ENCODE results near the gene TADA2B. TPM values are rescaled to one million over a fixed set of nuclear protein-coding genes. Genes with fewer than 3 reads are reported as not detected.

Gene TADA2B
- total and polyA plus RNA-seq, 4 experiments from 2014 or later, result 2.8 to 49.0 (median 25.5) TPM

DNA sequence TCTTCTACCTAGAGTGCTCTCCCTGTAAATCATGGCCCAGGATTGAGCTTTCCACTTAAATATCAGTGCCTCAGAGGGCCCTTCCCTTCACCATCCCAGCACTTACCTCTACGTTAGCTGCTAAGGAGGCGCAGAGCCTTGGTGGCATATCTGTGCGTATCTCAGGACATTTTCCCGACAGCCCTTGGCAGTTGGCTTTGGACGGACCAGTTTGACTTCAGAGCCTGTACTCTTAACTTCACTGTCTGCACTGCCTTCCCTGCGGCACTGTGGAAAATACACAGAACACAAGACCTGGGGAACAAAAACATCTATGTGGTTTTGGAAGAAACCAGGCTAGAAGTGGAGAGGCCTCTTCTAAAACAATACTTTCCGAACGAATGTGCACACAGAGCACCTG lies 2.4 kb downstream of the TADA2B start:
- DNase-seq, result no peak
- H3K4me3 Mint-ChIP-seq, result peak overlapping the region; percentile 88 to 95 (median 93)
- intact Hi-C loops (cut with micrococcal nuclease), result no loop called here
- no peaks in the 10 kb centered on the region for H3K36me3 ChIP-seq (ENCODE audit: insufficient read depth, low read length)
- H3K9me3 Mint-ChIP-seq, result peaks cover 0 to 5% (median 0%) of the 10 kb centered on the region in 8 donors
- no peaks in the 10 kb centered on the region for H3K27me3 Mint-ChIP-seq
- H3K36me3 Mint-ChIP-seq, result peaks cover 4 to 35% of the 10 kb centered on the region in 2 donors
- no peaks in the 10 kb centered on the region for H3K9me3 ChIP-seq (ENCODE audit: control insufficient read depth in 1 of 2, low read length in 2 of 2)
- no peaks in the 10 kb centered on the region for H3K27me3 ChIP-seq (ENCODE audit: insufficient read depth, low read length)
- POLR2A ChIA-PET (ENCODE audit: partially characterized antibody), result interaction anchor here (1.0 to 8.7 kb wide), 5 partner anchors 22 to 336 kb away, joined by 3 to 231 read pairs (median 26); partner anchors contain the start of genes GRPEL1, MRFAP1L1 and TBC1D14
- peaks cover 38 to 72% (median 56%) of the 10 kb centered on the region in 4 donors for H3K4me1 Mint-ChIP-seq
- peak overlapping the region; percentile 11 to 83 for H3K4me3 ChIP-seq (ENCODE audit: low read length in 2 of 2)
- H3K27ac Mint-ChIP-seq, result peak overlapping the region in 6 of 7 donors; percentile 67 to 87 (median 76)
- CTCF ChIA-PET (ENCODE audit: partially characterized antibody), result interaction anchor here (0.9 to 11.8 kb wide), 4 partner anchors 10 to 57 kb away, joined by 3 to 204 read pairs (median 14); partner anchors contain the start of gene GRPEL1
- H3K4me1 ChIP-seq (ENCODE audit: insufficient read depth, low read length), result peaks cover 53% of the 10 kb centered on the region
- H3K27ac ChIP-seq (ENCODE audit: low read depth, low read length), result no peak overlapping the region

DNA sequence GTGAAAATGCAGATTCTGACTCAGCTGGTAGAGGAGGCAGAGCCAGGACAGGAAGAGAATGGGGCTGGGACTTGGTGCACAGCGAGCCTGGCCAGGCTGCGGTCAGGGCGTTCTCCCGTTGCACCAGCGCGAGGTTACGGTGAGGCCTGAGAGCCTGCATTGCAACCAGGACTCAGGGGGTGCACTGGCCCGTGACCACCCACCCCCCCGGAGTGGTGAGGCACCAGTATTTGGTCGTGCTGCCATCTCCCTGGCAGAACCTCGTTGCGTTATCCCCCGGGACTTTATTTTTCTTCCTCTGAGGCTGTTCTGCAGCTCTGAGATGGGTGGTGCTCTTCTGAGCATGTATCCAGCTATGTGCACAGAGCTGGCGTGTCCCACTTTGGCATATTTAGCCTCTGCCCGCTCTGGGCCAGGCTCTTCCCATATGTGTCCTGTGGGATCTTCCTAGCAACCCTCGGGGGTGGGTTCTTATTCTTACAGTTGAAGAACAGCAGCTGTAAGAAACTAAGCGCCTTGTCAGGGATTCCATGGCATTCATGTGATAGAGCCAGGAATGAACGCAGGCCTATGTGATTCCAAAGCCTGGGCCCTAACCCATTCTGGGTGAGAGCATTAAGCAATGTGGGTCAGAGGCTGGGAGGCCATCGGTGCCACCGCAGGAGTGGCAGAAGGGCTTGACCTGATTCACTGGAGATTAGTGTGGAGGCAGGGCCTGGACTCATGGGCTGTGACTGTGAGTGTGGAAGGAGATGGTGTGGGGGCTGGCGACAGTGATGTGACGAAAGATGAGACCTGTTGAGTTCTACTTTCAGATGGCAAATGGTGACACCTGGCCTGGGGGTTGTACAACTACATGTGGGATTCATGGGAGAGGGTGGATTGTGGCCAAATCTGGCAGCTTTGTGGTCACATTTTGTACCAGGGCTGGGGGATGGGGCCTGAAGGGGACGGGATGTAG lies 3.1 kb downstream of the TADA2B start:
- H3K9me3 Mint-ChIP-seq, result peaks cover 0 to 5% (median 0%) of the 10 kb centered on the region in 8 donors
- intact Hi-C loops (cut with micrococcal nuclease), result no loop called here
- H3K36me3 ChIP-seq (ENCODE audit: insufficient read depth, low read length), result no peaks in the 10 kb centered on the region
- peak overlapping the region; percentile 88 to 95 (median 93) for H3K4me3 Mint-ChIP-seq
- ChIA-PET CTCF (ENCODE audit: partially characterized antibody) (interaction anchor here (0.9 to 11.8 kb wide), 3 partner anchors 14 to 56 kb away, joined by 3 to 204 read pairs (median 24); partner anchors contain the start of gene GRPEL1), POLR2A (ENCODE audit: partially characterized antibody) (interaction anchor here (3.8 to 8.7 kb wide), 3 partner anchors 21 to 137 kb away, joined by 26 to 231 read pairs (median 36); partner anchors contain the start of genes GRPEL1 and TBC1D14)
- H3K27me3 ChIP-seq (ENCODE audit: insufficient read depth, low read length), result no peaks in the 10 kb centered on the region
- no peaks in the 10 kb centered on the region for H3K9me3 ChIP-seq (ENCODE audit: control insufficient read depth in 1 of 2, low read length in 2 of 2)
- no peak for DNase-seq
- H3K4me1 ChIP-seq (ENCODE audit: insufficient read depth, low read length), result peaks cover 53% of the 10 kb centered on the region
- H3K27me3 Mint-ChIP-seq, result no peaks in the 10 kb centered on the region
- H3K36me3 Mint-ChIP-seq, result peaks cover 4 to 34% of the 10 kb centered on the region in 2 donors
- no peak overlapping the region for H3K27ac ChIP-seq (ENCODE audit: low read depth, low read length)
- H3K4me3 ChIP-seq (ENCODE audit: low read length in 2 of 2), result peak overlapping the region in 1 of 2 donors; percentile 11
- peak overlapping the region; percentile 25 to 87 (median 70) for H3K27ac Mint-ChIP-seq
- H3K4me1 Mint-ChIP-seq, result peaks cover 38 to 73% (median 57%) of the 10 kb centered on the region in 4 donors

DNA sequence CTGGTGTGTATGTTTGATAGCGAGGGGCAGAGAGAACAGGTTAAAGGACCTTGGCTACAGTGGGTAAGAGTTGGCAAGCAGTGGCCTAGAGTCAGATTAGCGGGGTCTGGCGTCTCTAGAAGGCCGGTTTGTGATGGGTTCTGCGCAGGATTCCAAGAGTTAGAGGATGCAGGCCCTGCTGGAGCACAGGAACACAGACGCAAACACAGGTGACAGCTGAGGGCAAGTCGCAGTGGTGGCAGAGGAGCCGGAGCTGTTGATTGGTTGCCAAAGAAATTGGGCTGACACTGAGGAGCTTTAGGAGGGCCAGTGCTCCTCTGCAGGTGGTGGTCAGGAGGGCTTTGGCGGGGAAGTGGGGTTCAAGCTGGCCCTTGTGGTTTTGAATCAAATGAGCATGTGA lies 3.8 kb downstream of the TADA2B start:
- intact Hi-C loops (cut with micrococcal nuclease), result no loop called here
- Histone ChIP-seq H3K27ac (ENCODE audit: low read depth, low read length) (no peak overlapping the region), H3K9me3 (ENCODE audit: control insufficient read depth in 1 of 2, low read length in 2 of 2) (no peaks in the 10 kb centered on the region), H3K27me3 (ENCODE audit: insufficient read depth, low read length) (no peaks in the 10 kb centered on the region), H3K4me3 (ENCODE audit: low read length in 2 of 2) (no peak overlapping the region), H3K36me3 (ENCODE audit: insufficient read depth, low read length) (no peaks in the 10 kb centered on the region), H3K4me1 (ENCODE audit: insufficient read depth, low read length) (peaks cover 53% of the 10 kb centered on the region)
- Mint-ChIP-seq H3K4me1 (peaks cover 35 to 75% (median 53%) of the 10 kb centered on the region in 4 donors), H3K27me3 (no peaks in the 10 kb centered on the region), H3K4me3 (peak overlapping the region in 7 of 8 donors; percentile 57 to 95 (median 75)), H3K27ac (peak overlapping the region in 6 of 7 donors; percentile 13 to 87 (median 64)), H3K9me3 (peaks cover 0 to 5% (median 0%) of the 10 kb centered on the region in 8 donors), H3K36me3 (peaks cover 4 to 34% of the 10 kb centered on the region in 2 donors)
- ChIA-PET CTCF (ENCODE audit: partially characterized antibody) (interaction anchor here (5.3 to 11.8 kb wide), 2 partner anchors 13 to 22 kb away, joined by 24 to 204 read pairs; partner anchors contain the start of gene GRPEL1), POLR2A (ENCODE audit: partially characterized antibody) (interaction anchor here (8.7 kb wide), 1 partner anchor 20 kb away, joined by 231 read pairs; the partner anchor contains the start of gene GRPEL1)
- DNase-seq, result no peak

DNA sequence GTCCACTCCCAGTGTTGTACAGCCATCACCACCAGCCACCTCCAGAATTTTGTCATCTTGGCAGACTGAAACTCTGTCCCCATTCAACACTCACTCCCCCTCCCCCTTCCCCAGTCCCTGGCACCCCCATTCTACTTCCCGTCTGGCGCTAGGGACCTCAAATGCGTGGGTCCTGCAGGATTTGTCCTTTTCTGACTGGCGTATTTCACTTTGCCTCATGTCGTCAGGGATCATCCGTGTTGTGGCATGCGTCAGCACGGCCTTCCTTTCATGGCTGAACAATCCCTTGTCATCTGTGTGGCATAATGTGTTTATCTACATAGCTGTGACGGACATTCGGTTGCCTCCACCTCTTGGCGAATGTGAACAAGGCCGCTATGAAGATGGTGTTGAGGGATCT lies 5.5 kb downstream of the TADA2B start:
- Mint-ChIP-seq H3K4me1 (peaks cover 41 to 87% (median 57%) of the 10 kb centered on the region in 4 donors), H3K9me3 (peaks cover 0 to 5% (median 0%) of the 10 kb centered on the region in 8 donors), H3K4me3 (peak overlapping the region in 3 of 8 donors; percentile 43 to 77 (median 69)), H3K36me3 (peaks cover 4 to 35% of the 10 kb centered on the region in 2 donors), H3K27ac (peak overlapping the region in 5 of 7 donors; percentile 46 to 84 (median 63)), H3K27me3 (no peaks in the 10 kb centered on the region)
- H3K9me3 ChIP-seq (ENCODE audit: control insufficient read depth in 1 of 2, low read length in 2 of 2), result no peaks in the 10 kb centered on the region
- H3K36me3 ChIP-seq (ENCODE audit: insufficient read depth, low read length), result peaks cover under 1% of the 10 kb centered on the region
- ChIA-PET POLR2A (ENCODE audit: partially characterized antibody) (interaction anchor here (8.7 kb wide), 1 partner anchor 19 kb away, joined by 231 read pairs; the partner anchor contains the start of gene GRPEL1), CTCF (ENCODE audit: partially characterized antibody) (interaction anchor here (11.3 kb wide), 1 partner anchor 19 kb away, joined by 76 read pairs; the partner anchor contains the start of gene GRPEL1)
- peaks cover 62% of the 10 kb centered on the region for H3K4me1 ChIP-seq (ENCODE audit: insufficient read depth, low read length)
- no peak for DNase-seq
- H3K4me3 ChIP-seq (ENCODE audit: low read length in 2 of 2), result no peak overlapping the region
- intact Hi-C loops (cut with micrococcal nuclease), result no loop called here
- H3K27ac ChIP-seq (ENCODE audit: low read depth, low read length), result no peak overlapping the region
- H3K27me3 ChIP-seq (ENCODE audit: insufficient read depth, low read length), result no peaks in the 10 kb centered on the region

DNA sequence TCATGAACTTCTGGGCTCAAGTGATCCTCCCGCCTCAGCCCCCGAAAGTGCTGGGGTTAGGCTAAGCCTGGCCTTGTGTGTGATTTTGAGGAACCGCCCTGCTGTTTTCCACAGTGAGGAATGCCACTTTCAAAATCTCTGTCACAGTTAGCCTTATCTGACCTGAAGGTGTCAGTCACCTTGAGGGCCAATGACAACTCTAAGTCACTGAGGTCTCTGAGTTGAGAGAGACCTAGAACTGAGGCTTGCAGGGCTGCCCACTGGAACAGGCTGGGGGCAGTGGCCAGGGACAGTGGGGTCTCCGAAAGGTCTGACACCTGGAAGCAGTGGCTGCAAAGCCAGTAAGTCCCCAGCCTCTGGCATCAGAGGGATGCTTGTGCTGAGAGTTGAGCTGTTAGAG lies 6.1 kb downstream of the TADA2B start:
- ChIA-PET POLR2A (ENCODE audit: partially characterized antibody) (interaction anchor here (1.3 kb wide), 1 partner anchor 18 kb away, joined by 6 read pairs; the partner anchor contains the start of gene GRPEL1), CTCF (ENCODE audit: partially characterized antibody) (interaction anchor here (11.3 kb wide), 1 partner anchor 19 kb away, joined by 76 read pairs; the partner anchor contains the start of gene GRPEL1)
- Histone ChIP-seq H3K4me1 (ENCODE audit: insufficient read depth, low read length) (peaks cover 59% of the 10 kb centered on the region), H3K36me3 (ENCODE audit: insufficient read depth, low read length) (peaks cover 7% of the 10 kb centered on the region), H3K27me3 (ENCODE audit: insufficient read depth, low read length) (no peaks in the 10 kb centered on the region), H3K27ac (ENCODE audit: low read depth, low read length) (no peak overlapping the region), H3K4me3 (ENCODE audit: low read length in 2 of 2) (no peak overlapping the region), H3K9me3 (ENCODE audit: control insufficient read depth in 1 of 2, low read length in 2 of 2) (no peaks in the 10 kb centered on the region)
- H3K27ac Mint-ChIP-seq, result peak overlapping the region in 1 of 7 donors; percentile 82
- peaks cover 11 to 39% of the 10 kb centered on the region in 2 donors for H3K36me3 Mint-ChIP-seq
- H3K27me3 Mint-ChIP-seq, result no peaks in the 10 kb centered on the region
- peaks cover 0 to under 1% (median 0%) of the 10 kb centered on the region in 8 donors for H3K9me3 Mint-ChIP-seq
- DNase-seq, result no peak
- H3K4me1 Mint-ChIP-seq, result peaks cover 44 to 94% (median 58%) of the 10 kb centered on the region in 4 donors
- intact Hi-C loops (cut with micrococcal nuclease), result no loop called here
- H3K4me3 Mint-ChIP-seq, result no peak overlapping the region

DNA sequence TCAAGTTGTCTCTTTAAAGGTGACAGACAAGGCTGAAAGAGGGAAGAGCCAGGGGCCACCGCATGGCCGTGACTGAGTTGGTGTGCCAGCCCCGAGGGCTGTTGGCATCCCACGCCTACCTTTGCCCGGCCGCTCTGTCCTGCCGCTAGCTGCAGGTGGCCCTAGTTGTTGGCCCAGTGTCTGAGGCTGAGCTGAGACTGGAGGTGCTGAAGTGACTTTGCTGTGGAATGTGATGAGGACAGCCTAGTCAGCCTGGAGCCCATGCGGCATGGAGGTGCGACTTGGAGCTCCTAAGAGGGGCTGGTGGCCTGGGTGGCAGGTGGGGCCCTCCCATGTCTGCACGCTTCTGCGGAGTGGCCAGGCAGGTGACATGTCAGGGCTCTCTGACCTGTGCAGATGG lies 6.6 kb downstream of the TADA2B start:
- no peaks in the 10 kb centered on the region for H3K27me3 Mint-ChIP-seq
- H3K27ac Mint-ChIP-seq, result peak overlapping the region in 1 of 7 donors; percentile 82
- no peaks in the 10 kb centered on the region for H3K9me3 Mint-ChIP-seq
- no peak overlapping the region for H3K4me3 Mint-ChIP-seq
- CTCF ChIA-PET (ENCODE audit: partially characterized antibody), result interaction anchor here (11.3 kb wide), 1 partner anchor 18 kb away, joined by 76 read pairs; the partner anchor contains the start of gene GRPEL1
- peaks cover 42 to 90% (median 57%) of the 10 kb centered on the region in 4 donors for H3K4me1 Mint-ChIP-seq
- H3K27me3 ChIP-seq (ENCODE audit: insufficient read depth, low read length), result no peaks in the 10 kb centered on the region
- H3K27ac ChIP-seq (ENCODE audit: low read depth, low read length), result no peak overlapping the region
- H3K4me3 ChIP-seq (ENCODE audit: low read length in 2 of 2), result no peak overlapping the region
- H3K36me3 Mint-ChIP-seq, result peaks cover 14 to 41% of the 10 kb centered on the region in 2 donors
- no peak for DNase-seq
- H3K4me1 ChIP-seq (ENCODE audit: insufficient read depth, low read length), result peaks cover 54% of the 10 kb centered on the region
- peaks cover 11% of the 10 kb centered on the region for H3K36me3 ChIP-seq (ENCODE audit: insufficient read depth, low read length)
- no peaks in the 10 kb centered on the region for H3K9me3 ChIP-seq (ENCODE audit: control insufficient read depth in 1 of 2, low read length in 2 of 2)
- POLR2A ChIA-PET (ENCODE audit: partially characterized antibody), result interaction anchor here (1.3 to 1.6 kb wide), 2 partner anchors 13 to 18 kb away, joined by 5 to 6 read pairs; partner anchors contain the start of gene GRPEL1
- intact Hi-C loops (cut with micrococcal nuclease), result no loop called here

All from CD4-positive, alpha-beta memory T cell (primary cell).